Large intestine (tissue), 3 donors: ENCODE measurements around the gene TXLNG. TPM values are rescaled to one million over a fixed set of nuclear protein-coding genes. Genes with fewer than 3 reads are reported as not detected.
A peak's percentile ranks its signal among the peaks of the same experiment; 100 is the strongest.
"Not testable (repeated sequence)": the region's sequence is repeated elsewhere in the genome, so short reads cannot be mapped to it uniquely, and the experiment has no call there.

Source experiments
- DNase-seq, 2 donors: peaks; one replicate each; pipeline versions ENCODE4 v3.0.0 to v3.0.0-alpha.2; 2013
- H3K27ac ChIP-seq: one replicate; pipeline ENCODE4 v1.5.1; 2013; ENCODE audit warnings: low read length
- H3K27me3 ChIP-seq: 2 replicates; pipeline ENCODE4 v1.6.1; 2013; ENCODE audit warnings: low read length; ENCODE audit not compliant: control insufficient read depth, insufficient read depth
- H3K36me3 ChIP-seq: 2 replicates; pipeline ENCODE4 v1.6.1; 2013; ENCODE audit warnings: low read length; ENCODE audit not compliant: control insufficient read depth, insufficient read depth
- H3K4me1 ChIP-seq: one replicate; pipeline ENCODE4 v1.6.1; 2013; ENCODE audit warnings: low read length; ENCODE audit not compliant: control insufficient read depth, insufficient read depth
- H3K4me3 ChIP-seq: one replicate; pipeline ENCODE4 v1.5.1; 2013; ENCODE audit warnings: low read length
- H3K9me3 ChIP-seq: one replicate; pipeline ENCODE4 v1.6.1; 2013; ENCODE audit warnings: mild to moderate bottlenecking, low read depth, low read length, moderate library complexity; ENCODE audit not compliant: control insufficient read depth
- whole genome bisulfite sequencing: methylation state at CpG from one replicate; pipeline ENCODE4 v1.1.5; 2013; ENCODE audit warnings: low lambda C conversion rate; ENCODE audit not compliant: insufficient coverage; 5-methylcytosine and 5-hydroxymethylcytosine counted together
- polyA plus RNA-seq: library from polyadenylated mRNA; unstranded; fragments of 120-200 nt; gene quantifications from one replicate; pipeline ENCODE4 v1.2.1, GENCODE V29; 2013

Gene TXLNG
- polyA plus RNA-seq, 1 donor: 17.0 TPM

GRCh38 chrX:16783452-16783851, 2.8 kb upstream of the TXLNG start:
- H3K4me1 ChIP-seq: peaks cover 2% of the 10 kb centered on the region
- H3K4me3 ChIP-seq: no peak overlapping the region
- no peak overlapping the region for H3K27ac ChIP-seq
- H3K9me3 ChIP-seq: no peaks in the 10 kb centered on the region
- no peaks in the 10 kb centered on the region for H3K27me3 ChIP-seq
- DNase-seq: no peak
- WGBS: no CpG with 5 or more reads among the region's 17 CpGs
- H3K36me3 ChIP-seq: no peaks in the 10 kb centered on the region

- H3K27me3 ChIP-seq, H3K4me1 ChIP-seq, H3K9me3 ChIP-seq, H3K4me3 ChIP-seq, DNase-seq, H3K27ac ChIP-seq, H3K36me3 ChIP-seq: not testable (repeated sequence)
- no CpG with 5 or more reads among the region's 18 CpGs for WGBS
Measured at GRCh38 chrX:16784440-16784839, 1.8 kb upstream of the TXLNG start.

- Histone ChIP-seq H3K9me3 (no peaks in the 10 kb centered on the region), H3K4me3 (peak overlapping the region; percentile 64), H3K27me3 (no peaks in the 10 kb centered on the region), H3K27ac (no peak overlapping the region), H3K36me3 (no peaks in the 10 kb centered on the region), H3K4me1 (peaks cover 2% of the 10 kb centered on the region)
- WGBS: 0% methylated on average over 1 of the region's 39 CpGs
- no peak for DNase-seq
Measured at GRCh38 chrX:16785247-16786138, 773 bp upstream of the TXLNG start.

- H3K36me3 ChIP-seq: peaks cover 5% of the 10 kb centered on the region
- no peak overlapping the region for H3K27ac ChIP-seq
- peaks cover 2% of the 10 kb centered on the region for H3K4me1 ChIP-seq
- peak in 1 of 2 donors; percentile 14 for DNase-seq
- peak overlapping the region; percentile 65 for H3K4me3 ChIP-seq
- H3K9me3 ChIP-seq: no peaks in the 10 kb centered on the region
- no CpG with 5 or more reads among the region's 73 CpGs for WGBS
- H3K27me3 ChIP-seq: no peaks in the 10 kb centered on the region
Measured at GRCh38 chrX:16786791-16787735, 797 bp downstream of the TXLNG start.

GRCh38 chrX:16788477-16788876, 2.2 kb downstream of the TXLNG start:
- no CpG with 5 or more reads among the region's 5 CpGs for WGBS

GRCh38 chrX:16796298-16796697, 10.0 kb downstream of the TXLNG start:
- Histone ChIP-seq H3K27ac (no peak overlapping the region), H3K4me3 (no peak overlapping the region)

More at GRCh38 chrX:16788477-16788876, 2.2 kb downstream of the TXLNG start:
- Histone ChIP-seq H3K4me1 (peaks cover 2% of the 10 kb centered on the region), H3K27ac (no peak overlapping the region), H3K4me3 (no peak overlapping the region), H3K9me3 (no peaks in the 10 kb centered on the region), H3K27me3 (no peaks in the 10 kb centered on the region), H3K36me3 (peaks cover 5% of the 10 kb centered on the region)
- DNase-seq: no peak

GRCh38 chrX:16797358-16797757, 11.1 kb downstream of the TXLNG start:
- no peaks in the 10 kb centered on the region for H3K9me3 ChIP-seq
- H3K4me3 ChIP-seq: no peak overlapping the region
- DNase-seq: no peak
- no peaks in the 10 kb centered on the region for H3K4me1 ChIP-seq
- no peaks in the 10 kb centered on the region for H3K27me3 ChIP-seq
- no CpG with 5 or more reads among the region's 5 CpGs for WGBS
- H3K36me3 ChIP-seq: peaks cover 4% of the 10 kb centered on the region
- H3K27ac ChIP-seq: no peak overlapping the region

More at GRCh38 chrX:16796298-16796697, 10.0 kb downstream of the TXLNG start:
- Histone ChIP-seq H3K4me1 (no peaks in the 10 kb centered on the region), H3K27me3 (no peaks in the 10 kb centered on the region), H3K36me3 (peaks cover 4% of the 10 kb centered on the region), H3K9me3 (no peaks in the 10 kb centered on the region)
- peak in 1 of 2 donors; percentile 8 for DNase-seq
- WGBS: no CpG with 5 or more reads among the region's 4 CpGs

GRCh38 chrX:16797841-16798240, 11.6 kb downstream of the TXLNG start:
- no peak for DNase-seq
- no peak overlapping the region for H3K4me3 ChIP-seq
- no peaks in the 10 kb centered on the region for H3K27me3 ChIP-seq
- H3K4me1 ChIP-seq: no peaks in the 10 kb centered on the region
- no CpG with 5 or more reads among the region's 4 CpGs for WGBS
- H3K27ac ChIP-seq: no peak overlapping the region
- no peaks in the 10 kb centered on the region for H3K9me3 ChIP-seq
- H3K36me3 ChIP-seq: peaks cover 4% of the 10 kb centered on the region

- no peaks in the 10 kb centered on the region for H3K36me3 ChIP-seq
- DNase-seq: no peak
- H3K4me1 ChIP-seq: peaks cover 2% of the 10 kb centered on the region
- H3K9me3 ChIP-seq: no peaks in the 10 kb centered on the region
- H3K27me3 ChIP-seq: no peaks in the 10 kb centered on the region
- H3K4me3 ChIP-seq: no peak overlapping the region
- no CpG with 5 or more reads among the region's 8 CpGs for WGBS
- H3K27ac ChIP-seq: no peak overlapping the region
Measured at GRCh38 chrX:16804923-16805464, 18.7 kb downstream of the TXLNG start.

GRCh38 chrX:16807548-16807947, 21.3 kb downstream of the TXLNG start:
- Histone ChIP-seq H3K36me3 (no peaks in the 10 kb centered on the region), H3K4me3 (no peak overlapping the region), H3K4me1 (peaks cover 2% of the 10 kb centered on the region), H3K9me3 (no peaks in the 10 kb centered on the region), H3K27me3 (no peaks in the 10 kb centered on the region), H3K27ac (peak overlapping the region; percentile 62)
- DNase-seq: peak in 1 of 2 donors; percentile 17
